Measurements from ENCODE around the gene MMP25. TPM values are rescaled to one million over a fixed set of nuclear protein-coding genes. Genes with fewer than 3 reads are reported as not detected.

Gene MMP25
- total RNA-seq, 1 experiment from 2014 or later, result 49.0 TPM

GRCh38 chr16:3058139-3059030 lies 12.0 kb downstream of the MMP25 start:
- ChIA-PET POLR2A (interaction anchor here (0.9 to 3.2 kb wide), 10 partner anchors 12 to 71 kb away, joined by 3 to 29 read pairs (median 6); partner anchors contain the start of genes CLDN9, HCFC1R1, MMP25 and ZSCAN10), CTCF (interaction anchor here (0.5 to 3.6 kb wide), 54 partner anchors 9 to 596 kb away, joined by 3 to 109 read pairs (median 5); partner anchors contain the start of genes BICDL2, CLDN6, HCFC1R1 and KREMEN2)
- Mint-ChIP-seq H3K9me3 (no peaks in the 10 kb centered on the region), H3K4me1 (peaks cover 26% of the 10 kb centered on the region), H3K27me3 (ENCODE audit: low read depth) (peaks cover 3% of the 10 kb centered on the region; the same call in 1 of the 2 replicates), H3K4me3 (peak overlapping the region; percentile 76), H3K36me3 (peaks cover 6% of the 10 kb centered on the region; the same call in 1 of the 2 replicates), H3K27ac (no peak overlapping the region)
- peak; percentile 74 for TF ChIP-seq HMGXB4 (CRISPR knock-in tag; IDR thresholded peaks at IDR 0.05)
- TF ChIP-seq, protein P1, sequence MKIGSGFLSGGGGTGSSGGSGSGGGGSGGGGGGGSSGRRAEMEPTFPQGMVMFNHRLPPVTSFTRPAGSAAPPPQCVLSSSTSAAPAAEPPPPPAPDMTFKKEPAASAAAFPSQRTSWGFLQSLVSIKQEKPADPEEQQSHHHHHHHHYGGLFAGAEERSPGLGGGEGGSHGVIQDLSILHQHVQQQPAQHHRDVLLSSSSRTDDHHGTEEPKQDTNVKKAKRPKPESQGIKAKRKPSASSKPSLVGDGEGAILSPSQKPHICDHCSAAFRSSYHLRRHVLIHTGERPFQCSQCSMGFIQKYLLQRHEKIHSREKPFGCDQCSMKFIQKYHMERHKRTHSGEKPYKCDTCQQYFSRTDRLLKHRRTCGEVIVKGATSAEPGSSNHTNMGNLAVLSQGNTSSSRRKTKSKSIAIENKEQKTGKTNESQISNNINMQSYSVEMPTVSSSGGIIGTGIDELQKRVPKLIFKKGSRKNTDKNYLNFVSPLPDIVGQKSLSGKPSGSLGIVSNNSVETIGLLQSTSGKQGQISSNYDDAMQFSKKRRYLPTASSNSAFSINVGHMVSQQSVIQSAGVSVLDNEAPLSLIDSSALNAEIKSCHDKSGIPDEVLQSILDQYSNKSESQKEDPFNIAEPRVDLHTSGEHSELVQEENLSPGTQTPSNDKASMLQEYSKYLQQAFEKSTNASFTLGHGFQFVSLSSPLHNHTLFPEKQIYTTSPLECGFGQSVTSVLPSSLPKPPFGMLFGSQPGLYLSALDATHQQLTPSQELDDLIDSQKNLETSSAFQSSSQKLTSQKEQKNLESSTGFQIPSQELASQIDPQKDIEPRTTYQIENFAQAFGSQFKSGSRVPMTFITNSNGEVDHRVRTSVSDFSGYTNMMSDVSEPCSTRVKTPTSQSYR (CRISPR knock-in tag; IDR thresholded peaks at IDR 0.05), result no peak
- no peak for TF ChIP-seq ETV6 (CRISPR knock-in tag; IDR thresholded peaks at IDR 0.05)
- no peak for TF ChIP-seq AR (CRISPR knock-in tag; IDR thresholded peaks at IDR 0.05)
- TF ChIP-seq ZNF232 (CRISPR knock-in tag; IDR thresholded peaks at IDR 0.05), result 0 out of 2 replicates have a peak, but pooled peaks have one; percentile 4
- no peak for TF ChIP-seq JUN (CRISPR knock-in tag; IDR thresholded peaks at IDR 0.05)
- TF ChIP-seq FOXP4 (CRISPR knock-in tag; IDR thresholded peaks at IDR 0.05), result 0 out of 2 replicates have a peak, but pooled peaks have one; percentile 64
- peak; percentile 76 for DNase-seq (ENCODE audit: low spot score)
- ATAC-seq, result peak; percentile 72

GRCh38 chr16:3059041-3059722 lies 12.8 kb downstream of the MMP25 start:
- Mint-ChIP-seq H3K27me3 (ENCODE audit: low read depth) (peaks cover 3% of the 10 kb centered on the region; the same call in 1 of the 2 replicates), H3K4me3 (peak overlapping the region; percentile 76), H3K9me3 (no peaks in the 10 kb centered on the region), H3K27ac (peak overlapping the region; percentile 79; the same call in 1 of the 2 replicates), H3K36me3 (no peaks in the 10 kb centered on the region), H3K4me1 (peaks cover 28% of the 10 kb centered on the region)
- ATAC-seq (peak; percentile 79), DNase-seq (ENCODE audit: low spot score) (peak; percentile 94)
- ChIA-PET POLR2A (interaction anchor here (0.9 to 3.2 kb wide), 12 partner anchors 13 to 70 kb away, joined by 3 to 29 read pairs (median 6); partner anchors contain the start of genes CLDN9, HCFC1R1, MMP25 and TNFRSF12A), CTCF (interaction anchor here (0.6 to 3.6 kb wide), 54 partner anchors 9 to 205 kb away, joined by 3 to 109 read pairs (median 5); partner anchors contain the start of genes BICDL2, CLDN6, HCFC1R1 and KREMEN2)
- TF ChIP-seq, protein P2, sequence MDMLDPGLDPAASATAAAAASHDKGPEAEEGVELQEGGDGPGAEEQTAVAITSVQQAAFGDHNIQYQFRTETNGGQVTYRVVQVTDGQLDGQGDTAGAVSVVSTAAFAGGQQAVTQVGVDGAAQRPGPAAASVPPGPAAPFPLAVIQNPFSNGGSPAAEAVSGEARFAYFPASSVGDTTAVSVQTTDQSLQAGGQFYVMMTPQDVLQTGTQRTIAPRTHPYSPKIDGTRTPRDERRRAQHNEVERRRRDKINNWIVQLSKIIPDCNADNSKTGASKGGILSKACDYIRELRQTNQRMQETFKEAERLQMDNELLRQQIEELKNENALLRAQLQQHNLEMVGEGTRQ (CRISPR knock-in tag; IDR thresholded peaks at IDR 0.05), result peak; percentile 46; the same call in 1 of the 2 replicates
- TF ChIP-seq SP1 (CRISPR knock-in tag; conservative IDR thresholded peaks at IDR 0.05) (peak; percentile 82), ZNF317 (CRISPR knock-in tag; IDR thresholded peaks at IDR 0.05; ENCODE audit: borderline replicate concordance, low read depth) (0 out of 2 replicates have a peak, but pooled peaks have one; percentile 51), ZNF138 (CRISPR knock-in tag; conservative IDR thresholded peaks at IDR 0.05) (no peak), TEAD1 (CRISPR knock-in tag; IDR thresholded peaks at IDR 0.05) (no peak; the same call in 1 of the 2 replicates), ZBTB21 (CRISPR knock-in tag; IDR thresholded peaks at IDR 0.05; ENCODE audit: borderline replicate concordance) (no peak)
- TF ChIP-seq, protein P3, sequence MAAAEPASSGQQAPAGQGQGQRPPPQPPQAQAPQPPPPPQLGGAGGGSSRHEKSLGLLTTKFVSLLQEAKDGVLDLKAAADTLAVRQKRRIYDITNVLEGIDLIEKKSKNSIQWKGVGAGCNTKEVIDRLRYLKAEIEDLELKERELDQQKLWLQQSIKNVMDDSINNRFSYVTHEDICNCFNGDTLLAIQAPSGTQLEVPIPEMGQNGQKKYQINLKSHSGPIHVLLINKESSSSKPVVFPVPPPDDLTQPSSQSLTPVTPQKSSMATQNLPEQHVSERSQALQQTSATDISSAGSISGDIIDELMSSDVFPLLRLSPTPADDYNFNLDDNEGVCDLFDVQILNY (CRISPR knock-in tag; IDR thresholded peaks at IDR 0.05), result peak; percentile 86

Data from WTC11 (cell line).